Ramos (cell line): ENCODE results near the gene MTHFSD.

ENCODE experiments used
- in situ Hi-C: fragments of 300-500 bp; cut with MboI; formaldehyde crosslinking; loops from one replicate; pipeline ENCODE4 v1.14.3; 2022; ENCODE audit warnings: low sequenced_read_pairs; ENCODE audit not compliant: unreplicated experiment

MTHFSD gene

GRCh38 chr16:86572041-86572521 is 17.0 kb upstream of the MTHFSD start:
- in situ Hi-C loops: loop anchor here (25.0 kb wide), 1 partner anchor 715 kb away; no protein-coding TSS in a partner anchor

GRCh38 chr16:86571530-86571915 is 16.5 kb upstream of the MTHFSD start:
- in situ Hi-C loops: loop anchor here (25.0 kb wide), 1 partner anchor 716 kb away; no protein-coding TSS in a partner anchor

GRCh38 chr16:86570558-86571529 is 15.8 kb upstream of the MTHFSD start:
- in situ Hi-C loops: loop anchor here (25.0 kb wide), 1 partner anchor 716 kb away; no protein-coding TSS in a partner anchor

- in situ Hi-C loops: loop anchor here (10.0 to 25.0 kb wide), 3 partner anchors 295 to 717 kb away; no protein-coding TSS in a partner anchor
Measured at GRCh38 chr16:86569701-86570447, 14.8 kb upstream of the MTHFSD start.

DNA sequence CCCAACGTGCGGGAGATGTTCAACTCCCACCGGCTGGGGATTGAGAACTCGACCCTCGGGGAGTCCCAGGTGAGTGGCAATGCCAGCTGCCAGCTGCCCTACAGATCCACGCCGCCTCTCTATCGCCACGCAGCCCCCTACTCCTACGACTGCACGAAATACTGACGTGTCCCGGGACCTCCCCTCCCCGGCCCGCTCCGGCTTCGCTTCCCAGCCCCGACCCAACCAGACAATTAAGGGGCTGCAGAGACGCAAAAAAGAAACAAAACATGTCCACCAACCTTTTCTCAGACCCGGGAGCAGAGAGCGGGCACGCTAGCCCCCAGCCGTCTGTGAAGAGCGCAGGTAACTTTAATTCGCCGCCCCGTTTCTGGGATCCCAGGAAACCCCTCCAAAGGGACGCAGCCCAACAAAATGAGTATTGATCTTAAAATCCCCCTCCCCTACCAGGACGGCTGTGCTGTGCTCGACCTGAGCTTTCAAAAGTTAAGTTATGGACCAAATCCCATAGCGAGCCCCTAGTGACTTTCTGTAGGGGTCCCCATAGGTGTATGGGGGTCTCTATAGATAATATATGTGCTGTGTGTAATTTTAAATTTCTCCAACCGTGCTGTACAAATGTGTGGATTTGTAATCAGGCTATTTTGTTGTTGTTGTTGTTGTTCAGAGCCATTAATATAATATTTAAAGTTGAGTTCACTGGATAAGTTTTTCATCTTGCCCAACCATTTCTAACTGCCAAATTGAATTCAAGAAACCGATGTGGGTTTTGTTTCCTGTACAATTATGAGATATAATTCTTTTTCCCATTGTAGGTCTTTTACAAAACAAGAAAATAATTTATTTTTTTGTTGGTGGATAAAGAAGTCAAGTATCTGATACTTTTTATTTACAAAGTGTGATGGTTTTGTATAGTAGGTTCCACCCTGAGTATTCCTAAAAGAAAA is 13.9 kb upstream of the MTHFSD start:
- in situ Hi-C loops: loop anchor here (10.0 to 25.0 kb wide), 3 partner anchors 296 to 718 kb away; no protein-coding TSS in a partner anchor

GRCh38 chr16:86567701-86568581 is 12.9 kb upstream of the MTHFSD start:
- in situ Hi-C loops: loop anchor here (10.0 to 25.0 kb wide), 3 partner anchors 297 to 719 kb away; no protein-coding TSS in a partner anchor

- in situ Hi-C loops: loop anchor here (10.0 to 25.0 kb wide), 3 partner anchors 298 to 720 kb away; no protein-coding TSS in a partner anchor
Measured at GRCh38 chr16:86566966-86567700, 12.1 kb upstream of the MTHFSD start.

GRCh38 chr16:86566601-86566965 is 11.5 kb upstream of the MTHFSD start, which contains the start of gene FOXC2:
FOXC2 (plus strand) TSS chr16:86566829; CDS start chr16:86567336, 507 bp downstream.
- in situ Hi-C loops: loop anchor here (10.0 to 25.0 kb wide), 3 partner anchors 298 to 721 kb away; no protein-coding TSS in a partner anchor

GRCh38 chr16:86565644-86566511 is 10.8 kb upstream of the MTHFSD start:
- in situ Hi-C loops: loop anchor here (10.0 to 25.0 kb wide), 3 partner anchors 299 to 721 kb away; no protein-coding TSS in a partner anchor

DNA sequence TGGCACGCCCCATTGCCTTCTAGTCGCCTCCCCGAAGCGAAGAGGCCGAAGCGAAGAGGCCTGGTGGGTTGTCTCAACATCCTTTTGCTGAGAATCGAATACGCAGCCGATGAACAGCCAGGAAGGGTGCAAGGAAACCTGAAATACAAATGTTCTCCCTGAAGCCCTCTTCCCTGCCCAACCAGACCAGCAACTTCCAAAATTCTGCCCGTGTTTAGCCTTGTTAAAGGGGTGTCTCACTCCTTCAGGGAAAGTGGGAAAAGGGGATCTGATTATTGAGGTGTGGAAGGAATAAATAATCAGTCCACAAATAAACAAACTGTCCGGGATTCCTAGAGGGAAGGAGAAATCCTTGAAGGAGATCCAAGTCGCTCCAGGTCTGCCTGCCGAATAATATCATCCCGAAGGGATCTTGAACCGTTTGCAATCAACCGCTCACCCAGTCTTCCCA is 10.2 kb upstream of the MTHFSD start:
- in situ Hi-C loops: loop anchor here (10.0 to 25.0 kb wide), 3 partner anchors 300 to 722 kb away; no protein-coding TSS in a partner anchor

DNA sequence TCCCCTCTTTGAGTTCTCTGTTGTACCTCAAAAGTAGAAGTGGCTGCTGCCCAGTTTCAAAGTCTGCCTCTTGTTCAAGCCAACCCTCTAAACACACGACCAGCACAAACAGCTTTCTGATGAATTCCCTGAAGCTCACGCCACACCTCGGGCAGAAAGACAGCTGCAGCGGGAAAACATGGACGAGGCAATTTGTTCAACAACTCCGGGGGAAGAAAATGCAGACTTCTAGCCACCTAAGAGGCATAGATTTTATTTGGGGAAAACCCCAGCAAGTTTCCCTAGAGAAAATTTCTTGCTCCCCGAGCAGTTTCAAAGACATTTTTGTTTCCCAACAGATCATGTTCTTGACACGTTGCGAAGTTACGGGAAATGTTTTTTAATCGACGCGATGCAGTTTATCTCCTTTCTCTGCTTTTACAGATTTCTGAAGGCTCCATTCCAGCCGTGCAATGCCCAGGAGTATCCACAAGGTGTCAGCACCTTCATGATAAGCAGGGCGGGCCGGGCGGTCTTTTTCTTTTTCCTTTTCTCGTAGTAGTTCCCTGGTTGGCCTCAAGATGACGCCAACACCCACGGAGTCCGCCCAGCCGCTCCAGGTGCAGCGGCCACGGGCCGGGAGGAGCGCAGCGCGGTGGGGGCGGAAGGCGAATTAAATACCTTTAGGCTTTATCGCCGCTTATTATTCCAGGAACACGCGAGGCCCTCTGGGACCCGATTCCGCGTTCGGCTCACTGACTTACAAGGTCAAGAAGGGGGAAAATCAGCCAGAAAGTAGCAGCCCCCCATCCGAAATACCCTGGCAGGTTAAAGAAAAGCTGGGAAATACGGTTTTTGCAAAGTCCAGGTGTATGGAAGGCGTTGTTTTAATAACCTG is 8.7 kb upstream of the MTHFSD start:
- in situ Hi-C loops: loop anchor here (10.0 to 25.0 kb wide), 3 partner anchors 301 to 724 kb away; no protein-coding TSS in a partner anchor

DNA sequence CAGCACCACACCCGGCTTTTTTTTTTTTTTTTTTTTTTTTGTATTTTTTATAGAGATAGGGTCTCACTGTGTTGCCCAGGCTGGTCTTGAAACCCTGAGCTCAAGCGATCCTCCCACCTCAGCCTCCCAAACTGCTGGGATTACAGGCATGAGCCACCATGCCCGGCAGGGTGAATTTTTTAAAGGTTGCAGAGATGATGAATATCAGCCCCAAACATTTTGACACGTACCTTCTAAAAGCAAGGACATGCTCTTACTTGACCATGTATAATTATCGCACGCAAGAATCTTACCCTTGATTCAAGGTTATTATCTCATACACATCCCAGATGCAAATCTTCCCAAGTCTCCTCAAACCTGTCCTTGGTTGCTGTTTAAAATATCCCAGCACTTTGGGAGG is 7.3 kb upstream of the MTHFSD start:
- in situ Hi-C loops: loop anchor here (10.0 to 25.0 kb wide), 3 partner anchors 302 to 725 kb away; no protein-coding TSS in a partner anchor

GRCh38 chr16:86559802-86560305 is 4.8 kb upstream of the MTHFSD start:
- in situ Hi-C loops: loop anchor here (10.0 to 25.0 kb wide), 3 partner anchors 305 to 727 kb away; no protein-coding TSS in a partner anchor

- in situ Hi-C loops: loop anchor here (25.0 kb wide), 1 partner anchor 729 kb away; no protein-coding TSS in a partner anchor
Measured at GRCh38 chr16:86558355-86559193, 3.5 kb upstream of the MTHFSD start.
